HG03442 (cell line): ENCODE measurements around the gene DDX1.

Experiments
- ATAC-seq: cut with Tn5 transposase; IDR thresholded peaks from one replicate; pipeline ENCODE4 v1.9.1; 2021; ENCODE audit warnings: mild to moderate bottlenecking, moderate library complexity; ENCODE audit not compliant: unreplicated experiment

DDX1 gene

GRCh38 chr2:15658911-15659310 lies 67.2 kb downstream of the DDX1 start:
- no peak for ATAC-seq

DNA sequence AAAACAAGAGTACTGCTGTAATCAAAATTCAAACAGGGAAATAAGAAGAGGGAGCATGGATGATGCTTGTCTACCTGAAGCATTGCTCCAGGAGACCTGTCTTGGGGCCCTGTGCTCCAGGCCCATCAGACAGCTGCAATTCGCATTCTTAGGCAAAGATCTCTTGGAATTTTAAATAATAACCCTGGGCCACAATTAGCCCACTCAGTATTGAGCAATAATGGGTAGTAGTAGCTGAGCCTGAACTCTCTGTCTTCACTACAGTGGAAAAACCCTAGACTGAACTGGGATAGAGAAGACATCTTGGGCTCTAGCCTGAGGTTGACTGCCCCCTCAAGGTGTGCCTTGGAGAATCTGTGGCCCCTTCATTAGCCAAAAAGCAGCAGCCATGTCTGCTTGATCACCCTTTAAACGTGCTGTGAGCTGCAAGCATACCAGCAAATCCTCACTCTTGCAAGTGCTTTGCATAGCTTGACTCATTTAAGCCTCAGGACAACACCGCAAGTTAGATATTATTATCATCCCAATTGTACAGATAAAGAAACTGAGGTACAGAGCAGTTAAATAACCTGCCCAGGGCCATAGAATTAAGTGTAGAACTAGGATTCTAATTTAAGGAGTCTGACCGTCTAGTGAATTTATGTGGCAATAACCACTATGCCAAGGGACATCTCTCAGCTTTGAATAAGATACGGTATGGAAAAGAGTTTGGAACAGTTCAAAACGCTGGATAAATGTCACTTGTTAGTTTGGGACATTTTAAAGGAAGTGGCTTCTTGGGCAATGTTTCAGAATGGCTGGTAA lies 69.0 kb downstream of the DDX1 start:
- no peak for ATAC-seq

GRCh38 chr2:15661295-15661569 lies 69.6 kb downstream of the DDX1 start:
- ATAC-seq, result no peak

GRCh38 chr2:15662026-15662425 lies 70.4 kb downstream of the DDX1 start:
- no peak for ATAC-seq

GRCh38 chr2:15662579-15662978 lies 70.9 kb downstream of the DDX1 start:
- ATAC-seq, result no peak

- no peak for ATAC-seq
These were observed 72.1 kb downstream of the DDX1 start for GRCh38 chr2:15663802-15664201.

- no peak for ATAC-seq
These were observed 72.8 kb downstream of the DDX1 start for GRCh38 chr2:15664273-15665066.

GRCh38 chr2:15665067-15665942 lies 73.6 kb downstream of the DDX1 start:
- ATAC-seq, result no peak

DNA sequence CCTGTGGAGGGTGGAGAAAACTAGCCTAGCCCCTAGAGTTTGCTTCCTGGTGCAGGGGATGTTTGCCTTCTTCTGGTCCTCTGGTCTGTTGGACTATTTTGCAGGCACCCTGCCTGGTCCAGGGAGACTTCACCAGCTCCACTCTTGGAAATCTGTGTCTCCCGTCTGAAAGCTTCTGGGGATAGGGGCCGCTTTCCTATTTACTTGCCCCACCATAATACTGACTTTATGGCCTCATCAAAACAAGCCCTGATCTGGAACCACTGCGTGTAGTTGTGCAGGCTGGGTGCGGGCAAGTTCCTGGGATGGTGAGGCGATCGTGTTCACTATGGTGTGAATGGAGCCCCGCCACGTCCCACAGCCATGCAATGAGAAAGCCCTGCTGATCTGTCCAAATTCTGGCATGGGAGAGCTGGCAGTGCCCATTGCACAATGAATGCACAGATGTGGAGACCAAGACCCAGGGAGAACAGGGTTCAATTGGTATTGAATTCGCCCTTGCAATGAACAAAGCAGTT lies 74.3 kb downstream of the DDX1 start:
- no peak for ATAC-seq

DNA sequence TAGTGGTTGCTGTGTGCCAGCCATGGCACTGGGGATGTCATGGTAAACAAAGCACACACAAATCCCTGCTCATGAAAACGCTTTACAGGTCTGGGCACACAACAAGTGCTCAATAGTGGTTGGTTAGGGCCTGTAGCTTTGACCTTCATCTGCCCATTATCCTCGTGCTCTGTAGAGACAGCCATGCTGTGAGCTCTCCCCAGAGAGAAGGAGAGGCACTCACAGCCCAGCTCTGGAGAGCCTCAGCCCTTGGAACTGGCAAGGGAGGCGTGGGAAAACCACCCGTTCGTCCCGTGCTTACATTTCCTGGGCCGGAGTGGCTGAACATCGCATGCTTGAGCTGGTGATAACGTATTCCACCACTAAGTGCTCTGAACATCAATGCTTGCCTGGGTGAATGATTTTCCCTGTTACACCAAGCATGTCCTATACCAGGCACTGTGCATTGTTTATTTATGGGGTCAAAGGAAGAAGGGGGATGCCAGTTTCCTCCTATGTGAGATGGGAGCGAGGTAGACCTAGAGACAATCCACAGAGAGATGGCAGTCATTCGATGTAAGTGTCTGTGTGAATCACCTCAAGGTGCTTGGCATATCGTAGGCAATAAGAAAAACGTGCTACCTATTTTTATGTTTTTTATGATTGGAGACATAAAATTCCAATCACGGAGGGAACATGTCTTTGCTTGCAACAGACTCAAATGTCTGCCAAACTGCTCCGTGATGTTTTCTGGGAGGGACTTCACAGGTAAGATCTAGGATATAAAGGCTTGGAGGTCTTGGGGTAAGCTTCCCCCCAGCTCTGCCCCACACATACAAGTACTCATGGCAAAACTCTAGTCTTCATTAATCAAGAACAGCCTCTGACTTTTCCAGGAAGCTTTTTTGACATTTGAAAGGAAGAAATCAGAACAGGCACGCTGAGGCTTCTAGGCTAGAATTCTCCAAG lies 75.5 kb downstream of the DDX1 start:
- ATAC-seq, result no peak

- ATAC-seq, result no peak
These were observed 76.3 kb downstream of the DDX1 start for GRCh38 chr2:15667809-15668556.

GRCh38 chr2:15668611-15669305 lies 77.1 kb downstream of the DDX1 start:
- ATAC-seq, result no peak

GRCh38 chr2:15669375-15669910 lies 77.8 kb downstream of the DDX1 start:
- no peak for ATAC-seq

DNA sequence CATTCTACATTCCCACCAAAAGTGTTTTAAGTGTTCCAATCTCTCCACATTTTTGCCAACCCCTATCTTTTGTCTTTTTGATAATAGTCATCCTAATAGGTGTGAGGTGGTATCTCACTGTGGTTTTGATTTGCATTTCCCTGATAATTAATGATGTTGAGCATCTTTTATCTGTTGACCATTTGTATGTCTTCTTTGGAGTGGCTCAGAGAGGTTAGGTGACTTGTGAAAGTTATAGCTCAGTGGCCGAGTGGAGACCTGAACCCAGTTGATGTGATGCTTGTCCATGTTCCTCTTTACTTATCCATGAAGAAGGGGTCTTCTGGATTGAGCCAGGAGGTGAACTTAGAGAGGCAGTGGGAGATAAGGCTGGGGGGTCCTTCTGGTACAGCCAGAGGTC lies 78.8 kb downstream of the DDX1 start:
- no peak for ATAC-seq

- no peak for ATAC-seq
These were observed 79.3 kb downstream of the DDX1 start for GRCh38 chr2:15670981-15671380.

DNA sequence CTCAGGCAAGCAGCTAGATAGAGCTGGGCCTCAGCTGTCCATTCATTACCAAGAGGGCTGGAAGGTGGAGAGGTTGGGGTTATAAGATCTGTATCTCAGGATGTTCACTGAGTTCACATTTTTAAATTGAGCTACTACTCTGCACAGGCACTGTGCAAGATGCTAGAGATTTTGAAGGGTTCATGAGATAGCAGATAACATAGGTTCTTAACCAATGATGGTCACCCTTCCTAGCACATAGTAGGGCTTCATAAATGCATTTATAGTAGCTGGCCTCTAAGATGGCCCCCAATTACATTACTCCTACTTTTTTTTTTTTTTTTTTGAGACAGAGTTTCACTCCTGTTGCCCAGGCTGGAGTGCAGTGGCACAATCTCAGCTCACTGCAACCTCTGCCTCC lies 79.7 kb downstream of the DDX1 start:
- no peak for ATAC-seq

- ATAC-seq, result no peak
These were observed 80.5 kb downstream of the DDX1 start for GRCh38 chr2:15671842-15672815.
